T-cell (primary cell): ENCODE data around the gene SLC6A11. TPM values are rescaled to one million over a fixed set of nuclear protein-coding genes. Genes with fewer than 3 reads are reported as not detected.

Source experiments
- ATAC-seq, 4 experiments: fragments of 200-7000 bp in 3 of 4; fragments of 150-1000 bp in 1 of 4; cut with Tn5 transposase; replicated peaks in 1 of 4; 1 replicate in 3 of 4; 2 replicates in 1 of 4; pipeline ENCODE4 v1.10.0; 2021; ENCODE audit warnings: moderate library complexity in 3 of 4, mild to moderate bottlenecking in 2 of 4, moderate number of reproducible peaks in 1 of 4
- CTCF ChIA-PET, 2 donors: fragments of 300-600 bp; sonication (Branson Sonifier 250); formaldehyde crosslinking; loops; one replicate each; lab custom pipeline; 2022; ENCODE audit warnings: antibody characterized with exemption in 2 of 2; lab: Charles Lee
- POLR2A ChIA-PET, 2 donors: fragments of 300-600 bp; sonication (Branson Sonifier 250); formaldehyde crosslinking; loops; one replicate each; lab custom pipeline; 2022; ENCODE audit warnings: antibody characterized with exemption in 2 of 2; lab: Charles Lee
- DNase-seq, 35 experiments: peaks; one replicate each; pipeline versions ENCODE4 v3.0.0 to v3.0.0-alpha.2; 2013 to 2023
- H3K27ac ChIP-seq: one replicate; pipeline ENCODE4 v1.5.1; 2013; ENCODE audit warnings: low read length
- H3K27me3 ChIP-seq, 2 experiments: replicated peaks in 1 of 2; 1 replicate in 1 of 2; 2 replicates in 1 of 2; pipeline versions ENCODE4 v1.6.1 to v1.7.0; 2013; ENCODE audit warnings: low read length in 1 of 2, mixed read lengths in 1 of 2; ENCODE audit not compliant: control insufficient read depth in 2 of 2, insufficient read depth in 2 of 2; ENCODE audit errors: extremely low read depth in 1 of 2
- H3K36me3 ChIP-seq, 2 donors: 1 replicate in 1 of 2; 2 replicates in 1 of 2; pipeline versions ENCODE4 v1.6.1 to v1.7.0; 2013; ENCODE audit warnings: low read length in 1 of 2; ENCODE audit not compliant: control insufficient read depth in 2 of 2, insufficient read depth in 1 of 2; ENCODE audit errors: extremely low read depth in 1 of 2
- H3K4me1 ChIP-seq, 2 experiments: 1 replicate in 1 of 2; 2 replicates in 1 of 2; pipeline versions ENCODE4 v1.6.1 to v1.7.0; 2013; ENCODE audit warnings: low read length in 2 of 2, mixed read lengths in 1 of 2; ENCODE audit not compliant: insufficient read depth in 2 of 2, control insufficient read depth in 1 of 2; ENCODE audit errors: extremely low read depth in 1 of 2
- H3K4me3 ChIP-seq, 2 donors: 1 replicate in 1 of 2; 2 replicates in 1 of 2; pipeline versions ENCODE4 v1.5.1 to v1.7.0; 2013; ENCODE audit warnings: mild to moderate bottlenecking in 2 of 2, low read length in 1 of 2, moderate library complexity in 1 of 2; ENCODE audit not compliant: control insufficient read depth in 1 of 2; ENCODE audit errors: extremely low read depth in 1 of 2
- H3K9me3 ChIP-seq: 2 replicates; pipeline ENCODE4 v1.7.0; 2013
- H3K27ac Mint-ChIP-seq, 2 donors: one replicate each; pipeline ENCODE4 v1.8.0; 2020 to 2021; ENCODE audit warnings: mild to moderate bottlenecking in 2 of 2, mixed read lengths in 2 of 2
- H3K27me3 Mint-ChIP-seq, 2 donors: one replicate each; pipeline ENCODE4 v1.8.0; 2021 to 2022; ENCODE audit warnings: mixed read lengths in 2 of 2
- H3K36me3 Mint-ChIP-seq: one replicate; pipeline ENCODE4 v1.8.0; 2021; ENCODE audit warnings: mixed read lengths
- H3K4me1 Mint-ChIP-seq, 3 donors: one replicate each; pipeline ENCODE4 v1.8.0; 2020 to 2022; ENCODE audit warnings: mixed read lengths in 3 of 3, mild to moderate bottlenecking in 1 of 3
- H3K4me3 Mint-ChIP-seq, 3 donors: one replicate each; pipeline ENCODE4 v1.8.0; 2020 to 2022; ENCODE audit warnings: mild to moderate bottlenecking in 3 of 3, mixed read lengths in 3 of 3, moderate library complexity in 3 of 3
- H3K9me3 Mint-ChIP-seq, 3 donors: one replicate each; pipeline ENCODE4 v1.8.0; 2020 to 2022; ENCODE audit warnings: mixed read lengths in 3 of 3
- WGBS: methylation state at CpG from one replicate; pipeline ENCODE4 v1.1.5; 2013; ENCODE audit warnings: missing lambda C conversion rate; ENCODE audit not compliant: insufficient coverage; 5-methylcytosine and 5-hydroxymethylcytosine counted together
- total RNA-seq, 35 experiments: library from RNA in 6 of 35; stranded (reverse) in 6 of 35; fragments of 120-200 nt in 1 of 35; gene quantifications; one replicate each; pipeline versions ENCODE4 v1.2.1 to v1.2.4 and lab custom pipeline; 2013 to 2026

Gene SLC6A11
- total RNA-seq, 5 donors from 2014 or later (not counting 1 experiment from before 2014, with no cell fraction given), result not detected

- ATAC-seq (no peak), DNase-seq (peak in 1 of 35 experiments; percentile 17)
- H3K27me3 ChIP-seq, result peaks cover 0 to 22% of the 10 kb centered on the region in 2 experiments
- Mint-ChIP-seq H3K4me1 (no peaks in the 10 kb centered on the region), H3K9me3 (peaks cover 0 to 6% (median 2%) of the 10 kb centered on the region in 3 donors), H3K27ac (no peak overlapping the region), H3K36me3 (no peaks in the 10 kb centered on the region), H3K27me3 (peaks cover 27 to 31% of the 10 kb centered on the region in 2 donors), H3K4me3 (no peak overlapping the region)
- POLR2A ChIA-PET, result no interaction called here
- H3K9me3 ChIP-seq, result no peaks in the 10 kb centered on the region
- no peak overlapping the region for H3K27ac ChIP-seq
- H3K4me3 ChIP-seq, result no peak overlapping the region
- CTCF ChIA-PET, result no interaction called here
- H3K36me3 ChIP-seq, result no peaks in the 10 kb centered on the region
- H3K4me1 ChIP-seq, result no peaks in the 10 kb centered on the region
- 84% methylated on average over 3 of the region's 3 CpGs for WGBS
Measured at GRCh38 chr3:10917176-10917575, 101.1 kb downstream of the SLC6A11 start.

- peaks cover 23 to 30% of the 10 kb centered on the region in 2 donors for H3K27me3 Mint-ChIP-seq
- ChIA-PET POLR2A (no interaction called here), CTCF (no interaction called here)
- no peaks in the 10 kb centered on the region for H3K36me3 ChIP-seq
- no peak overlapping the region for H3K27ac ChIP-seq
- H3K4me1 ChIP-seq, result no peaks in the 10 kb centered on the region
- H3K36me3 Mint-ChIP-seq, result no peaks in the 10 kb centered on the region
- H3K27ac Mint-ChIP-seq, result no peak overlapping the region
- 80% methylated on average over 11 of the region's 11 CpGs for WGBS
- no peak overlapping the region for H3K4me3 ChIP-seq
- no peaks in the 10 kb centered on the region for H3K9me3 ChIP-seq
- H3K4me3 Mint-ChIP-seq, result no peak overlapping the region
- no peak for ATAC-seq
- peaks cover 0 to 22% of the 10 kb centered on the region in 2 experiments for H3K27me3 ChIP-seq
- DNase-seq, result no peak
- H3K4me1 Mint-ChIP-seq, result no peaks in the 10 kb centered on the region
- H3K9me3 Mint-ChIP-seq, result peaks cover 0 to 6% (median 2%) of the 10 kb centered on the region in 3 donors
Measured at GRCh38 chr3:10918011-10918410, 102.0 kb downstream of the SLC6A11 start.

GRCh38 chr3:10919636-10920035, 103.6 kb downstream of the SLC6A11 start:
- ATAC-seq (no peak), DNase-seq (no peak)
- Histone ChIP-seq H3K27me3 (peaks cover 0 to 18% of the 10 kb centered on the region in 2 experiments), H3K36me3 (no peaks in the 10 kb centered on the region), H3K27ac (no peak overlapping the region), H3K9me3 (no peaks in the 10 kb centered on the region), H3K4me3 (no peak overlapping the region), H3K4me1 (no peaks in the 10 kb centered on the region)
- ChIA-PET POLR2A (no interaction called here), CTCF (no interaction called here)
- H3K27ac Mint-ChIP-seq, result no peak overlapping the region
- H3K27me3 Mint-ChIP-seq, result peaks cover 25 to 30% of the 10 kb centered on the region in 2 donors
- no peaks in the 10 kb centered on the region for H3K4me1 Mint-ChIP-seq
- no peak overlapping the region for H3K4me3 Mint-ChIP-seq
- H3K9me3 Mint-ChIP-seq, result peaks cover 2 to 10% (median 6%) of the 10 kb centered on the region in 3 donors
- no peaks in the 10 kb centered on the region for H3K36me3 Mint-ChIP-seq
- WGBS, result 65% methylated on average over 5 of the region's 5 CpGs

GRCh38 chr3:10925436-10926255, 109.6 kb downstream of the SLC6A11 start:
- no peak overlapping the region for H3K27ac ChIP-seq
- Mint-ChIP-seq H3K27me3 (peaks cover 8 to 24% of the 10 kb centered on the region in 2 donors), H3K36me3 (no peaks in the 10 kb centered on the region), H3K4me1 (no peaks in the 10 kb centered on the region), H3K27ac (no peak overlapping the region), H3K9me3 (peaks cover 2 to 12% (median 8%) of the 10 kb centered on the region in 3 donors), H3K4me3 (no peak overlapping the region)
- DNase-seq, result no peak
- peaks cover 0 to 13% of the 10 kb centered on the region in 2 experiments for H3K27me3 ChIP-seq
- no peaks in the 10 kb centered on the region for H3K4me1 ChIP-seq
- no peak overlapping the region for H3K4me3 ChIP-seq
- 82% methylated on average over 12 of the region's 14 CpGs for WGBS
- no peaks in the 10 kb centered on the region for H3K9me3 ChIP-seq
- ATAC-seq, result no peak
- no peaks in the 10 kb centered on the region for H3K36me3 ChIP-seq
- ChIA-PET POLR2A (no interaction called here), CTCF (no interaction called here)

- ChIA-PET POLR2A (no interaction called here), CTCF (no interaction called here)
- Mint-ChIP-seq H3K4me1 (no peaks in the 10 kb centered on the region), H3K4me3 (no peak overlapping the region), H3K9me3 (peaks cover 0 to 9% (median 8%) of the 10 kb centered on the region in 3 donors), H3K27ac (no peak overlapping the region), H3K36me3 (no peaks in the 10 kb centered on the region), H3K27me3 (peaks cover 5 to 19% of the 10 kb centered on the region in 2 donors)
- no peaks in the 10 kb centered on the region for H3K9me3 ChIP-seq
- H3K4me1 ChIP-seq, result no peaks in the 10 kb centered on the region
- H3K4me3 ChIP-seq, result no peak overlapping the region
- no peaks in the 10 kb centered on the region for H3K36me3 ChIP-seq
- DNase-seq (no peak), ATAC-seq (no peak)
- peaks cover 0 to 13% of the 10 kb centered on the region in 2 experiments for H3K27me3 ChIP-seq
- H3K27ac ChIP-seq, result no peak overlapping the region
- WGBS, result 84% methylated on average over 13 of the region's 13 CpGs
Measured at GRCh38 chr3:10926256-10926810, 110.3 kb downstream of the SLC6A11 start.

GRCh38 chr3:10926811-10927521, 110.9 kb downstream of the SLC6A11 start:
- H3K27ac ChIP-seq, result no peak overlapping the region
- H3K4me3 Mint-ChIP-seq, result no peak overlapping the region
- 91% methylated on average over 11 of the region's 16 CpGs for WGBS

More at GRCh38 chr3:10926811-10927521, 110.9 kb downstream of the SLC6A11 start:
- no peaks in the 10 kb centered on the region for H3K36me3 ChIP-seq
- no peaks in the 10 kb centered on the region for H3K4me1 ChIP-seq
- H3K4me3 ChIP-seq, result no peak overlapping the region
- ATAC-seq, result no peak
- Mint-ChIP-seq H3K36me3 (no peaks in the 10 kb centered on the region), H3K27me3 (peaks cover 5 to 19% of the 10 kb centered on the region in 2 donors), H3K9me3 (peaks cover 0 to 8% (median 6%) of the 10 kb centered on the region in 3 donors), H3K4me1 (no peaks in the 10 kb centered on the region), H3K27ac (no peak overlapping the region)
- H3K9me3 ChIP-seq, result no peaks in the 10 kb centered on the region
- DNase-seq, result no peak
- CTCF ChIA-PET, result no interaction called here
- POLR2A ChIA-PET, result no interaction called here
- peaks cover 0 to 16% of the 10 kb centered on the region in 2 experiments for H3K27me3 ChIP-seq
